Measurements from ENCODE around the gene CNTN4.
A peak's percentile ranks its signal among the peaks of the same experiment; 100 is the strongest.

CNTN4 gene

DNA sequence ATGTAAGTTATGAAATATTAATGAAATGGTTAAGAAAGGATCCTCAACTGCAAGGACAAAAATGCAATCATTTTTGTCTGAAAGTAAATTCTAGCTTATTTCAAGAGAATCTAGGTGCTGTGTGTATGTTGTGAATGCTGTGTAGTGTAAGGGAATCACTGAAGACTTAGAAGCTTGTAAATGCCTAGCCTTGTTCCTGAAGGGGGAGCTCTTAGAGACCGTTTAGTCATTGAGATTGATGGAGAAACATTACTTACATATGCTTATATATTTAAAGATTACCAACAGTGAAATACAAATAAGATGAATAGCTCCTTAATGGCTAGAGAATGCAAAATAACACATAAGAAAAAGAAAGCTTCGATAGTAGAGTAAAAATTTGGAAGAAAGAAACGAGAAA is 67.9 kb downstream of the CNTN4 start:
- H3K4me3 ChIP-seq (ENCODE audit: low read depth, low read length) = no peak overlapping the region
- peak; percentile 21 for DNase-seq (ENCODE audit: low read depth)
- TF ChIP-seq, protein P1, sequence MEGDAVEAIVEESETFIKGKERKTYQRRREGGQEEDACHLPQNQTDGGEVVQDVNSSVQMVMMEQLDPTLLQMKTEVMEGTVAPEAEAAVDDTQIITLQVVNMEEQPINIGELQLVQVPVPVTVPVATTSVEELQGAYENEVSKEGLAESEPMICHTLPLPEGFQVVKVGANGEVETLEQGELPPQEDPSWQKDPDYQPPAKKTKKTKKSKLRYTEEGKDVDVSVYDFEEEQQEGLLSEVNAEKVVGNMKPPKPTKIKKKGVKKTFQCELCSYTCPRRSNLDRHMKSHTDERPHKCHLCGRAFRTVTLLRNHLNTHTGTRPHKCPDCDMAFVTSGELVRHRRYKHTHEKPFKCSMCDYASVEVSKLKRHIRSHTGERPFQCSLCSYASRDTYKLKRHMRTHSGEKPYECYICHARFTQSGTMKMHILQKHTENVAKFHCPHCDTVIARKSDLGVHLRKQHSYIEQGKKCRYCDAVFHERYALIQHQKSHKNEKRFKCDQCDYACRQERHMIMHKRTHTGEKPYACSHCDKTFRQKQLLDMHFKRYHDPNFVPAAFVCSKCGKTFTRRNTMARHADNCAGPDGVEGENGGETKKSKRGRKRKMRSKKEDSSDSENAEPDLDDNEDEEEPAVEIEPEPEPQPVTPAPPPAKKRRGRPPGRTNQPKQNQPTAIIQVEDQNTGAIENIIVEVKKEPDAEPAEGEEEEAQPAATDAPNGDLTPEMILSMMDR (IDR thresholded peaks at IDR 0.05; ENCODE audit: insufficient read depth, low read depth, low read length, missing control alignments) = peak; percentile 15

DNA sequence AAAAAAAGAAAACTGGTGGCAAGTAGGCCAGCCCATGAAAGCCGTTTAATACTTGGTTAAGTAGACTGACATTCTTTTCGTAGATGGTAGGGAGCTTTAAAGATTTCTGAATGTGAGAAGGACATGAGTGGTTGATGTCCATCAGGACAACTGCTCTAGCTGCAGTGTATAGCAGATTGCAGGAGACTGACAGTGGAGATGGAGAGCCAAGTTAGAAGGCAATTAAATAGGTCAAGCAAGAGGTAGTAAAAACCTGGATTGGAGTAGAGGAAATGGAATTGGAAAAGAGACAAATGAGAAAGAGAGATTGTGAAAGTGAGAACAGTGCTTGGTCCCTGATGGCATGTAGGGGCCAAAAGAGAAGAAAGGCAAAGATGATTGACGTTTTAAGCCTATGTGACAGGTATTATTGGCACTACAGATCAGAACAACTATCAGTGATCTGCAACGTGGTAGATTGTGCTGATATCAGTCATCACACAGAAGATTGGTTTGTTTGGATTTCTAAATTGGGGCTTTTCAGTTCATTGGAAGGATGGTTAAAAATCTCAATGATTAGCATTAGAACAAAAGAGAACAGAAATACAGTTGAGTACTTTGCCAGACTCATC is 74.0 kb downstream of the CNTN4 start:
- no peak for DNase-seq (ENCODE audit: low read depth)
- TF ChIP-seq, protein P1 (IDR thresholded peaks at IDR 0.05; ENCODE audit: insufficient read depth, low read depth, low read length, missing control alignments) = no peak
- no peak overlapping the region for H3K4me3 ChIP-seq (ENCODE audit: low read depth, low read length)

DNA sequence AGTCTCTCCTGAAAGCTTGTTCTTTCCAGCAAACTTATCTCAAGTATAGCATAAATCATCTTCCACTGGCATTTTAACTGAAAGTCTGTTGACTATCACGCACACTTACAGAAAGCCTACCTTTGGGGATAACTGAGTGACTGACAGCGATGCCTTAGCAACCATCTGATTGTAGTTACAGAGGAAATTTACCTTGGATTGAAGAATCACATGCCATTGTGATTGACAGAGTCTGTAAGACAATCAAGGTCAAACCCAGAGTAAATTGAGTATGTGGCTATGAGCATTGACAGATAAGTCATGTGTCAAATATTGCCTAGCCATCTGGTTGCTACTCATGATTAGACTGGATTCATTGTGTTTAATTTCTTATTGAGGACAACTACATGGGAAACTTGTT is 82.0 kb downstream of the CNTN4 start:
- no peak for DNase-seq (ENCODE audit: low read depth)
- TF ChIP-seq, protein P1 (IDR thresholded peaks at IDR 0.05; ENCODE audit: insufficient read depth, low read depth, low read length, missing control alignments) = no peak

DNA sequence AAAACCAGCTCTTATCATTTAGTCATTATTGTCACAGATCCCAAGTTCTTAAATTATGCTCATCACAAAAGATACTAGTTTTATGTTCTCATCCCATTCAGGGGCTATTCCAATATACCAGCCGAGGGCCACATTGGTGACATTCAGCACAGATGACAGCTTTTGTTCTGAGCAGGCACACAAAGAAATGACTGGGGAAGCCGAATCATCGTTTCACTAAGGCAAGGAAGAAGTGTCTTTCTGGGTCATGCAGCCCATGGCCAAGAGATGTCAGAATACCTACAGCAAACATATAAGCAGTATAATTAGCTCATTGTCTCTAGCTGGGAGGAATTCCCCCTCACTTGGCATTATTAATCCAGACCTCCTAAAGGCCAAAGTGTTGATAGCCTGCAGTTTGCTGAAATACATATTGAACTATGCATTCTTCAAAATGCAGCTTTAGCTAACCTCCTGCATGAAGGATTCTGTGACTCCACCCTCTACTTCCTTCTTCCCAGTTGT is 100.2 kb downstream of the CNTN4 start:
- no peak overlapping the region for H3K4me3 ChIP-seq (ENCODE audit: low read depth, low read length)
- no peak for DNase-seq (ENCODE audit: low read depth)
- TF ChIP-seq, protein P1 (IDR thresholded peaks at IDR 0.05; ENCODE audit: insufficient read depth, low read depth, low read length, missing control alignments) = no peak

More for the DNA sequence above, 82.0 kb downstream of the CNTN4 start:
- no peak overlapping the region for H3K4me3 ChIP-seq (ENCODE audit: low read depth, low read length)

DNA sequence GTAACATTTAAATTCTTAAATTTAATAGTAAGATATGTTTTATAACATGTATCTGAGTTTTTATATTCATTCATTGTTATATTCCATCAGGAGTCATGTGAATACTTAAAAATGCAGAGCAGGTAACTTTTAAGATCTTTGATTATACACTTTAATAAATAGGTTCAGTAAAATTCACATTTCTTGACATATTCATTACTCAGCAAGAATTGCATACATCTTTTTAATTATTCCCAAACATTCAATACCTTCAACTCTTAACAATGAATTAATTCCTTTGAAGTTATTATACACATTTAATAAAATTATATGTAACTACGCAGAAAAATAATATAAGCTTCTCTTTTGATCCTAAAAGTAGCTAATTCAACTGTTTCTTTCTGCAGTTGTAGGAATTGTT is 105.4 kb downstream of the CNTN4 start:
- TF ChIP-seq, protein P1 (IDR thresholded peaks at IDR 0.05; ENCODE audit: insufficient read depth, low read depth, low read length, missing control alignments) = no peak
- no peak for DNase-seq (ENCODE audit: low read depth)

DNA sequence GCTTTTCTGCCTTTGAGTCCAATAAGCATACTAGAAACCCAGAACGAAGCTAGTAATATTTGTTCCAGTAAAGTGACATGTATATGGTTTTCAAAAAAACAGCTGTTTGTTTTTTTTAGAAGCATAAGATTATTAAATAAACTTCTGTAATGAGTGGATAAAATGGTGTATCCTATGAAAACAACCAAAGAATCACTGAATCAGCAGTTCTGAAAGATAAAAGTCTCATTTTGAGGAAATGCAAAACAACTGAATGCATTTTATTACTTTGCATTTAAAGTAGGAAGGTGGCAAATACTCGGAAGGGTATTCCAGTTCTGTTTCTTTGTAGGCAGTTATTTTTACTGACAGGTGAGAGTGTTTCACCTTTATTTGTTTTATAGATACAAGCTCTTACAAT is 107.0 kb downstream of the CNTN4 start:
- DNase-seq (ENCODE audit: low read depth) = no peak
- H3K4me3 ChIP-seq (ENCODE audit: low read depth, low read length) = no peak overlapping the region
- TF ChIP-seq, protein P1 (IDR thresholded peaks at IDR 0.05; ENCODE audit: insufficient read depth, low read depth, low read length, missing control alignments) = no peak

More for the DNA sequence above, 105.4 kb downstream of the CNTN4 start:
- no peak overlapping the region for H3K4me3 ChIP-seq (ENCODE audit: low read depth, low read length)

DNA sequence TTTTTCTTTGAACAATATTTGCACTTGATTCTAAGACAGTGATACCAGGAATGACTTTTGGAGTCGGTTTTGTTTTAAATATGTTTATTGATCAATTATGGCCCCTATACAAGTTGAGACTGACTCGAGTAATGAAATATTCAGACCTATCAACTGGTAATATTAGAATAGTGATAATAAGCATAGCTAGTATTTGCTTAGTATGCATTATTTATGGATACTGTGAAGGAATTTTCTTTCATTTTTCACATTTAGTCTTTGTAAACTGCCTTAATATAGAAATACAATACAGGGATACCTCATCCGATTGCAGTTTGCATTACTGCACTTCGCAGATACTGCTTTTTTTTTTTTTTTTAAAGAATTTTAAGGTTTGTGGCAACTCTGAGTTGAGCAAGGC is 107.9 kb downstream of the CNTN4 start:
- TF ChIP-seq, protein P1 (IDR thresholded peaks at IDR 0.05; ENCODE audit: insufficient read depth, low read depth, low read length, missing control alignments) = no peak
- H3K4me3 ChIP-seq (ENCODE audit: low read depth, low read length) = no peak overlapping the region
- no peak for DNase-seq (ENCODE audit: low read depth)
